ENCODE measurements around the gene CASP3.

DNA sequence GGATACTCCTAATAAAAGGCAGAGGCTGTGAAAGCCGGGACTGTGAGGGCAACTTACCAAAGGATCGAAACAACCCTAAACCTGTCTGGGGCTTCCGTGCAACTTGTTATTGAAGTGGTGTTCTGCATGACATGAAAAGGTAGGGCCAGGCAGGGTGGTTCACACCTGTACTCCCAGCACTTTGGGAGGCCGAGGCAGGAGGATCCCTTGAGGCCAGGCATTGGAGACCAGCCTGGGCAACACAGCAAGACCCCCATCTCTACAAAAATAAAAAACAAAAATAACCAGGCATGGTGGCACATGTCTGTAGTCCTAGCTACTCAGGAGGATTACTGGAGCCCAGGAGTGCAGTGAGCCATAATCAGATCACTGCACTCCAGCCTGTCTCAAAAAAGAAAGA, 12.3 kb downstream of the CASP3 start:
- TF ChIP-seq, protein P1, sequence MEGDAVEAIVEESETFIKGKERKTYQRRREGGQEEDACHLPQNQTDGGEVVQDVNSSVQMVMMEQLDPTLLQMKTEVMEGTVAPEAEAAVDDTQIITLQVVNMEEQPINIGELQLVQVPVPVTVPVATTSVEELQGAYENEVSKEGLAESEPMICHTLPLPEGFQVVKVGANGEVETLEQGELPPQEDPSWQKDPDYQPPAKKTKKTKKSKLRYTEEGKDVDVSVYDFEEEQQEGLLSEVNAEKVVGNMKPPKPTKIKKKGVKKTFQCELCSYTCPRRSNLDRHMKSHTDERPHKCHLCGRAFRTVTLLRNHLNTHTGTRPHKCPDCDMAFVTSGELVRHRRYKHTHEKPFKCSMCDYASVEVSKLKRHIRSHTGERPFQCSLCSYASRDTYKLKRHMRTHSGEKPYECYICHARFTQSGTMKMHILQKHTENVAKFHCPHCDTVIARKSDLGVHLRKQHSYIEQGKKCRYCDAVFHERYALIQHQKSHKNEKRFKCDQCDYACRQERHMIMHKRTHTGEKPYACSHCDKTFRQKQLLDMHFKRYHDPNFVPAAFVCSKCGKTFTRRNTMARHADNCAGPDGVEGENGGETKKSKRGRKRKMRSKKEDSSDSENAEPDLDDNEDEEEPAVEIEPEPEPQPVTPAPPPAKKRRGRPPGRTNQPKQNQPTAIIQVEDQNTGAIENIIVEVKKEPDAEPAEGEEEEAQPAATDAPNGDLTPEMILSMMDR (IDR thresholded peaks at IDR 0.05), result no peak
- TF ChIP-seq POLR2AphosphoS5 (IDR thresholded peaks at IDR 0.05) (no peak), POLR2A (IDR thresholded peaks at IDR 0.05) (no peak), EP300 (IDR thresholded peaks at IDR 0.05; ENCODE audit: low read depth) (no peak)
